Body of pancreas (tissue), 4 donors: ENCODE data around the gene TMEM40. TPM values are rescaled to one million over a fixed set of nuclear protein-coding genes. Genes with fewer than 3 reads are reported as not detected.

Experiments
- ATAC-seq: fragments of 150-250 bp; one replicate; pipeline ENCODE4 v1.9.1; 2016
- DNase-seq, 4 donors: peaks; one replicate each; pipeline ENCODE4 v3.0.0-alpha.2; 2019
- H3K27ac ChIP-seq, 4 donors: fragments of 200-600 bp; sonication (generic); 1 replicate in 3 of 4; 2 replicates in 1 of 4; pipeline versions ENCODE4 v1.5.1 to v1.6.1; 2016 to 2019; ENCODE audit warnings: mild to moderate bottlenecking in 1 of 4, mixed read lengths in 1 of 4, moderate library complexity in 1 of 4
- H3K27me3 ChIP-seq, 2 donors: fragments of 200-600 bp; sonication (generic); one replicate each; pipeline ENCODE4 v1.6.0; 2016; ENCODE audit warnings: mild to moderate bottlenecking in 1 of 2
- H3K36me3 ChIP-seq, 2 donors: fragments of 200-600 bp; sonication (generic); replicated peaks in 1 of 2; 2 replicates each; pipeline ENCODE4 v1.5.1; 2016; ENCODE audit warnings: low read depth in 2 of 2; ENCODE audit not compliant: insufficient read depth in 1 of 2
- H3K4me1 ChIP-seq: fragments of 200-600 bp; sonication (generic); one replicate; pipeline ENCODE4 v1.6.0; 2016
- H3K4me3 ChIP-seq, 2 donors: fragments of 200-600 bp; sonication (generic); 1 replicate in 1 of 2; 2 replicates in 1 of 2; pipeline ENCODE4 v1.5.1; 2016 to 2019
- H3K9me3 ChIP-seq, 3 donors: fragments of 200-600 bp; sonication (generic); 1 replicate in 2 of 3; 2 replicates in 1 of 3; pipeline ENCODE4 v1.5.1; 2016
- POLR2A ChIP-seq, 3 donors: fragments of 450-650 bp; IDR thresholded peaks; one replicate each; pipeline ENCODE4 v1.6.1; 2016; ENCODE audit warnings: antibody characterized with exemption in 3 of 3, mild to moderate bottlenecking in 2 of 3
- WGBS, 2 donors: methylation state at CpG; one replicate each; pipeline ENCODE4 v1.1.5; 2017; 5-methylcytosine and 5-hydroxymethylcytosine counted together
- intact Hi-C: fragments of 100-400 bp; cut with DNase I; formaldehyde crosslinking; loops from one replicate; pipeline ENCODE4 v1.15.1; 2023
- total RNA-seq, 2 donors: library from RNA; depleted of rRNA; stranded (reverse); fragments of >200 nt; gene quantifications; one replicate each; pipeline ENCODE4 v1.1.0, GENCODE V29; 2016
- TF ChIP-seq, protein P1 (sequence below), 7 experiments: fragments of 450-650 bp in 4 of 7; fragments of 200-600 bp in 3 of 7; sonication (generic) in 3 of 7; IDR thresholded peaks; one replicate each; pipeline ENCODE4 v1.5.1; 2016 to 2019; ENCODE audit warnings: antibody characterized with exemption in 7 of 7

The TMEM40 gene
- total RNA-seq, 2 donors from 2014 or later, result not detected

DNA sequence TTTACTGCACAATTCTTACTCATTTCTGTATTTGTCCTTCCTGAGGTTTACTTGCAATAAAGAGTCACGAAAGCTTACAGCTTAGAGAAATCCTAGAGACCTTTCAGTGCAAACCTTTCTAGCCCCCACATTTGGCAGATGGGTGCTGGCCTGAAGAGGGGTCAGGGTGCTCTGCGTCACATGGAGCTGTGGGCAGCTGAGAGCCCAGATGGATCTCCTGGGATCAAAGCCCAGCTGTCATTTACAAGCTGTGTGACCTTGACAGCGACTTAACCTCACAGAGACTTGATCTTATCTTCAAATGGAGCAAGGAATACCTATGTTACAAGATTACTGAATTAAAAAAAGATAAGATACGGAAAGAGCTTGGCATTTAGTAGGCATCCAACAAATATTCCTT, 71.1 kb downstream of the TMEM40 start:
- TF ChIP-seq POLR2A (IDR thresholded peaks at IDR 0.05), result no peak
- TF ChIP-seq, protein P1, sequence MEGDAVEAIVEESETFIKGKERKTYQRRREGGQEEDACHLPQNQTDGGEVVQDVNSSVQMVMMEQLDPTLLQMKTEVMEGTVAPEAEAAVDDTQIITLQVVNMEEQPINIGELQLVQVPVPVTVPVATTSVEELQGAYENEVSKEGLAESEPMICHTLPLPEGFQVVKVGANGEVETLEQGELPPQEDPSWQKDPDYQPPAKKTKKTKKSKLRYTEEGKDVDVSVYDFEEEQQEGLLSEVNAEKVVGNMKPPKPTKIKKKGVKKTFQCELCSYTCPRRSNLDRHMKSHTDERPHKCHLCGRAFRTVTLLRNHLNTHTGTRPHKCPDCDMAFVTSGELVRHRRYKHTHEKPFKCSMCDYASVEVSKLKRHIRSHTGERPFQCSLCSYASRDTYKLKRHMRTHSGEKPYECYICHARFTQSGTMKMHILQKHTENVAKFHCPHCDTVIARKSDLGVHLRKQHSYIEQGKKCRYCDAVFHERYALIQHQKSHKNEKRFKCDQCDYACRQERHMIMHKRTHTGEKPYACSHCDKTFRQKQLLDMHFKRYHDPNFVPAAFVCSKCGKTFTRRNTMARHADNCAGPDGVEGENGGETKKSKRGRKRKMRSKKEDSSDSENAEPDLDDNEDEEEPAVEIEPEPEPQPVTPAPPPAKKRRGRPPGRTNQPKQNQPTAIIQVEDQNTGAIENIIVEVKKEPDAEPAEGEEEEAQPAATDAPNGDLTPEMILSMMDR (IDR thresholded peaks at IDR 0.05), result no peak
- Histone ChIP-seq H3K4me1 (peaks cover 4% of the 10 kb centered on the region), H3K4me3 (no peak overlapping the region), H3K27me3 (no peaks in the 10 kb centered on the region), H3K9me3 (no peaks in the 10 kb centered on the region), H3K27ac (no peak overlapping the region), H3K36me3 (no peaks in the 10 kb centered on the region)
- 35 to 40% methylated on average over 4 of the region's 4 CpGs for WGBS, 2 donors
- intact Hi-C loops, result no loop called here
- no peak for ATAC-seq
- no peak for DNase-seq

DNA sequence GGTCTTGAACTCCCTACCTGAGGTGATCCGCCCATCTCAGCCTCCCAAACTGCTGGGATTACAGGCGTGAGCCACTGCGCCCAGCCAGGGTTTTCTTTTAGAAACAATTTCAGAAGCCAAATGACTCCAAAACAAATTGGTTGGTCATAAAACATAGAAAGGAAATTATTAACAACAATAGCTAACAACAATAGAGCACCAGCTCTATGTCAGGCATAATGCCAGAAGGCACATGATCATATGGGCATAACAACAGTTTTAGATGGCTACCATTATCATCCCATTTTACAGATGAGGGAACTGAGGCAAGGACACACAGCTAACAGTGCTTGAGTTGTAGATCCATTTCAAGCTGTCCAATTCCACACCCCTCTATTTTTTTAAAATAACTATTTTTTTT, 73.0 kb downstream of the TMEM40 start:
- no peaks in the 10 kb centered on the region for H3K36me3 ChIP-seq
- H3K27me3 ChIP-seq, result no peaks in the 10 kb centered on the region
- intact Hi-C loops, result no loop called here
- WGBS, 2 donors, result 73 to 79% methylated on average over 3 of the region's 3 CpGs
- H3K4me1 ChIP-seq, result no peaks in the 10 kb centered on the region
- DNase-seq (no peak), ATAC-seq (no peak)
- no peak overlapping the region for H3K4me3 ChIP-seq
- no peak overlapping the region for H3K27ac ChIP-seq
- H3K9me3 ChIP-seq, result no peaks in the 10 kb centered on the region
- TF ChIP-seq, protein P1 (IDR thresholded peaks at IDR 0.05), result no peak
- TF ChIP-seq POLR2A (IDR thresholded peaks at IDR 0.05), result no peak

Other genes starting within 250 kb of the TMEM40 start
- gene MKRN2OS, start 213.8 kb downstream of the TMEM40 start, total RNA-seq, result 1 to 10 TPM in 1 of 2 donors, not detected in 1; 2.3 TPM
- gene MKRN2, start 202.2 kb downstream of the TMEM40 start, total RNA-seq, result 10 to 100 TPM; 21.8 to 28.3 TPM
- gene RAF1, start 95.1 kb downstream of the TMEM40 start, total RNA-seq, result 10 to 100 TPM; 52.1 to 53.7 TPM
- 1 to 10 TPM; 3.6 to 6.6 TPM for gene CAND2, start 37.4 kb upstream of the TMEM40 start, total RNA-seq
- gene RPL32, start 82.3 kb upstream of the TMEM40 start, total RNA-seq, result 1,000 to 10,000 TPM in 1 of 2 donors, 100 to 1,000 TPM in 1; 396 to 1,369 TPM